Spinal cord (tissue), 10 donors: ENCODE data around the gene CERS5. TPM values are rescaled to one million over a fixed set of nuclear protein-coding genes. Genes with fewer than 3 reads are reported as not detected.
A peak's percentile ranks its signal among the peaks of the same experiment; 100 is the strongest.

Experiments used
- DNase-seq, 6 donors: peaks; one replicate each; pipeline versions ENCODE4 v3.0.0 to v3.0.0-alpha.2; 2013 to 2015; ENCODE audit warnings: low spot score in 6 of 6, low read depth in 4 of 6
- H3K27ac ChIP-seq: one replicate; pipeline ENCODE4 v1.5.1; 2013; ENCODE audit warnings: low read depth, low read length, control low read depth
- H3K27me3 ChIP-seq: one replicate; pipeline ENCODE4 v1.6.1; 2013; ENCODE audit warnings: low read length; ENCODE audit not compliant: control insufficient read depth, insufficient read depth
- H3K36me3 ChIP-seq: one replicate; pipeline ENCODE4 v1.6.1; 2013; ENCODE audit warnings: low read length; ENCODE audit not compliant: control insufficient read depth, insufficient read depth
- H3K4me1 ChIP-seq: one replicate; pipeline ENCODE4 v1.6.1; 2013; ENCODE audit warnings: low read length; ENCODE audit not compliant: control insufficient read depth, insufficient read depth
- H3K4me3 ChIP-seq: one replicate; pipeline ENCODE4 v1.5.1; 2013; ENCODE audit warnings: low read depth, low read length, control low read depth
- H3K9me3 ChIP-seq: one replicate; pipeline ENCODE4 v1.6.1; 2013; ENCODE audit warnings: low read length; ENCODE audit not compliant: control insufficient read depth, insufficient read depth
- WGBS: methylation state at CpG from one replicate; pipeline ENCODE4 v1.1.5; 2013; ENCODE audit warnings: missing lambda C conversion rate; ENCODE audit not compliant: insufficient coverage; 5-methylcytosine and 5-hydroxymethylcytosine counted together
- polyA plus RNA-seq, 2 donors: library from polyadenylated mRNA; unstranded; fragments of 120-200 nt; gene quantifications; one replicate each; pipeline ENCODE4 v1.2.1, GENCODE V29; 2013; ENCODE audit not compliant: insufficient read length in 2 of 2
- total RNA-seq, 2 donors: library from RNA; depleted of rRNA in 1 of 2; stranded (reverse); fragments of 120-200 nt in 1 of 2; fragments of >200 nt in 1 of 2; gene quantifications; one replicate each; pipeline versions ENCODE4 v1.2.3 to v1.2.4, GENCODE V29; 2013 to 2014
- donor health status: healthy.

CERS5 gene
- total and polyA plus RNA-seq, 4 donors: 74.9 to 122 (median 93.8) TPM

- Histone ChIP-seq H3K36me3 (peaks cover 15% of the 10 kb centered on the region), H3K9me3 (no peaks in the 10 kb centered on the region), H3K27ac (no peak overlapping the region), H3K27me3 (no peaks in the 10 kb centered on the region), H3K4me1 (no peaks in the 10 kb centered on the region), H3K4me3 (no peak overlapping the region)
- no peak for DNase-seq
- WGBS: 40% methylated on average over 1 of the region's 3 CpGs
Measured at GRCh38 chr12:50201987-50202521, 34.9 kb upstream of the CERS5 start.

GRCh38 chr12:50200552-50201273 lies 33.5 kb upstream of the CERS5 start:
- no peaks in the 10 kb centered on the region for H3K4me1 ChIP-seq
- peaks cover 16% of the 10 kb centered on the region for H3K36me3 ChIP-seq
- no peak overlapping the region for H3K27ac ChIP-seq
- no peaks in the 10 kb centered on the region for H3K9me3 ChIP-seq
- peak in 1 of 6 donors; percentile 18 for DNase-seq
- no peaks in the 10 kb centered on the region for H3K27me3 ChIP-seq
- no CpG with 5 or more reads among the region's 2 CpGs for WGBS
- H3K4me3 ChIP-seq: no peak overlapping the region

GRCh38 chr12:50198829-50199228 lies 31.7 kb upstream of the CERS5 start:
- WGBS: 89% methylated on average over 3 of the region's 5 CpGs
- H3K27me3 ChIP-seq: no peaks in the 10 kb centered on the region
- DNase-seq: no peak
- peaks cover 24% of the 10 kb centered on the region for H3K36me3 ChIP-seq
- no peaks in the 10 kb centered on the region for H3K4me1 ChIP-seq
- H3K4me3 ChIP-seq: no peak overlapping the region
- no peaks in the 10 kb centered on the region for H3K9me3 ChIP-seq
- H3K27ac ChIP-seq: no peak overlapping the region

- H3K36me3 ChIP-seq: peaks cover 20% of the 10 kb centered on the region
Measured at GRCh38 chr12:50197297-50197727, 30.1 kb upstream of the CERS5 start.

GRCh38 chr12:50196537-50196936 lies 29.4 kb upstream of the CERS5 start:
- H3K27ac ChIP-seq: no peak overlapping the region

More at GRCh38 chr12:50197297-50197727, 30.1 kb upstream of the CERS5 start:
- Histone ChIP-seq H3K27ac (no peak overlapping the region), H3K27me3 (no peaks in the 10 kb centered on the region), H3K4me1 (no peaks in the 10 kb centered on the region), H3K9me3 (no peaks in the 10 kb centered on the region), H3K4me3 (no peak overlapping the region)
- DNase-seq: no peak
- WGBS: no CpG with 5 or more reads among the region's 5 CpGs

GRCh38 chr12:50195832-50196231 lies 28.7 kb upstream of the CERS5 start:
- H3K36me3 ChIP-seq: peaks cover 27% of the 10 kb centered on the region
- H3K4me1 ChIP-seq: no peaks in the 10 kb centered on the region
- H3K27ac ChIP-seq: no peak overlapping the region

More at GRCh38 chr12:50196537-50196936, 29.4 kb upstream of the CERS5 start:
- H3K9me3 ChIP-seq: no peaks in the 10 kb centered on the region
- peaks cover 21% of the 10 kb centered on the region for H3K36me3 ChIP-seq
- no peaks in the 10 kb centered on the region for H3K27me3 ChIP-seq
- no peaks in the 10 kb centered on the region for H3K4me1 ChIP-seq
- H3K4me3 ChIP-seq: no peak overlapping the region
- peak in 1 of 6 donors; percentile 36 for DNase-seq
- WGBS: 40% methylated on average over 1 of the region's 4 CpGs

GRCh38 chr12:50192908-50193307 lies 25.7 kb upstream of the CERS5 start:
- Histone ChIP-seq H3K27me3 (no peaks in the 10 kb centered on the region), H3K4me1 (peaks cover 7% of the 10 kb centered on the region), H3K4me3 (no peak overlapping the region), H3K36me3 (peaks cover 17% of the 10 kb centered on the region), H3K27ac (no peak overlapping the region), H3K9me3 (no peaks in the 10 kb centered on the region)
- DNase-seq: no peak
- WGBS: 66% methylated on average over 4 of the region's 5 CpGs

More at GRCh38 chr12:50195832-50196231, 28.7 kb upstream of the CERS5 start:
- Histone ChIP-seq H3K4me3 (no peak overlapping the region), H3K9me3 (no peaks in the 10 kb centered on the region), H3K27me3 (no peaks in the 10 kb centered on the region)
- WGBS: 0% methylated on average over 1 of the region's 4 CpGs
- peak in 4 of 6 donors; percentile 7 to 96 (median 39) for DNase-seq

GRCh38 chr12:50192236-50192635 lies 25.1 kb upstream of the CERS5 start:
- Histone ChIP-seq H3K4me3 (no peak overlapping the region), H3K27ac (no peak overlapping the region), H3K4me1 (peaks cover 12% of the 10 kb centered on the region), H3K27me3 (no peaks in the 10 kb centered on the region), H3K36me3 (peaks cover 17% of the 10 kb centered on the region), H3K9me3 (no peaks in the 10 kb centered on the region)
- WGBS: no CpG with 5 or more reads among the region's 4 CpGs
- no peak for DNase-seq

- DNase-seq: no peak
- Histone ChIP-seq H3K27ac (no peak overlapping the region), H3K27me3 (no peaks in the 10 kb centered on the region), H3K36me3 (peaks cover 17% of the 10 kb centered on the region), H3K4me1 (peaks cover 16% of the 10 kb centered on the region), H3K4me3 (no peak overlapping the region), H3K9me3 (no peaks in the 10 kb centered on the region)
- 100% methylated on average over 1 of the region's 1 CpG for WGBS
Measured at GRCh38 chr12:50190859-50191258, 23.7 kb upstream of the CERS5 start.
